D721Med (cell line): ENCODE results near the gene TMF1.

Source experiments
- DNase-seq: peaks from one replicate; pipeline ENCODE4 v3.0.0; 2011; ENCODE audit warnings: low spot score; ENCODE audit not compliant: insufficient read length
- FAIRE-seq: peaks from 2 replicates; lab custom pipeline; 2011; peaks lifted over from hg19 to GRCh38; lab: Jason Lieb, UNC
- TF ChIP-seq, protein P1 (sequence below): IDR thresholded peaks from 2 replicates; pipeline ENCODE4 v1.5.1; 2012; ENCODE audit warnings: mild to moderate bottlenecking, control low read depth; ENCODE audit not compliant: insufficient read depth; ENCODE audit errors: missing control alignments

The TMF1 gene

DNA sequence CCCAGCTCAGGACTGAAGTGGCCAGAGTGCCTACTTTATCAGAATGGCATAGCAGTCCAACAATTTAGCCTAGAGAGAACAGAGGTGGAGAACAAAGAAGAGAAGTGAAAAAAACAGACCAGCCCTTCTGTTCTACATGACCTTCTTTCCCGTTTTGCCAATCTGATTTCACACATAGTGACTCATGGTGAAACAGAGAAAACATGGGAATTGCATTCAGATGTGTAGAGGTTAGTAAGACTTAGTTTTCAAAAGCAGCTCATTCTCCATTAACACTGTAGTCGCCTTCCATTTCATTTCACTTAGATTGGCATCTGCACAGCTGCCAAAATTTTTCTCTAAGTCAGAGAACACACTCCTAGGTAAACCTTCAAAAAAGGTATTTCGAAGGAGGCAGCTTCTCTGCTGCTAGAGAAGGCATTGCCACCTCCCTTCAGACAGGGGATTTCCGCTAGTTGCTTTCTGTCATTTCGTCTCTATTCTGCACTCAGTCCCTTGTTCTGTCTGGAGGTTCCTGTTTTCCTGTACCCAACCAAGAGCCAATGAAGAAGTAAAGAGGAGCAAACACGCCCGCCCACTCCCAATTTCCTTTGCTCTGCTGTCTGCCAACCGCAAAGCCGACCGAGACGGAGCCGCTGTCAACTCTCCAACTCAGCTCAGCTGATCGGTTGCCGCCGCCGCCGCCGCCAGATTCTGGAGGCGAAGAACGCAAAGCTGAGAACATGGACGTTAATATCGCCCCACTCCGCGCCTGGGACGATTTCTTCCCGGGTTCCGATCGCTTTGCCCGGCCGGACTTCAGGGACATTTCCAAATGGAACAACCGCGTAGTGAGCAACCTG is 32.4 kb upstream of the TMF1 start, which contains the start of gene ARL6IP5:
ARL6IP5 (plus strand) TSS at position 612 of the 842 bp plus-strand sequence; CDS start at position 723, 111 bp downstream.
- TF ChIP-seq, protein P1, sequence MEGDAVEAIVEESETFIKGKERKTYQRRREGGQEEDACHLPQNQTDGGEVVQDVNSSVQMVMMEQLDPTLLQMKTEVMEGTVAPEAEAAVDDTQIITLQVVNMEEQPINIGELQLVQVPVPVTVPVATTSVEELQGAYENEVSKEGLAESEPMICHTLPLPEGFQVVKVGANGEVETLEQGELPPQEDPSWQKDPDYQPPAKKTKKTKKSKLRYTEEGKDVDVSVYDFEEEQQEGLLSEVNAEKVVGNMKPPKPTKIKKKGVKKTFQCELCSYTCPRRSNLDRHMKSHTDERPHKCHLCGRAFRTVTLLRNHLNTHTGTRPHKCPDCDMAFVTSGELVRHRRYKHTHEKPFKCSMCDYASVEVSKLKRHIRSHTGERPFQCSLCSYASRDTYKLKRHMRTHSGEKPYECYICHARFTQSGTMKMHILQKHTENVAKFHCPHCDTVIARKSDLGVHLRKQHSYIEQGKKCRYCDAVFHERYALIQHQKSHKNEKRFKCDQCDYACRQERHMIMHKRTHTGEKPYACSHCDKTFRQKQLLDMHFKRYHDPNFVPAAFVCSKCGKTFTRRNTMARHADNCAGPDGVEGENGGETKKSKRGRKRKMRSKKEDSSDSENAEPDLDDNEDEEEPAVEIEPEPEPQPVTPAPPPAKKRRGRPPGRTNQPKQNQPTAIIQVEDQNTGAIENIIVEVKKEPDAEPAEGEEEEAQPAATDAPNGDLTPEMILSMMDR, result no peak
- FAIRE-seq, result no peak

DNA sequence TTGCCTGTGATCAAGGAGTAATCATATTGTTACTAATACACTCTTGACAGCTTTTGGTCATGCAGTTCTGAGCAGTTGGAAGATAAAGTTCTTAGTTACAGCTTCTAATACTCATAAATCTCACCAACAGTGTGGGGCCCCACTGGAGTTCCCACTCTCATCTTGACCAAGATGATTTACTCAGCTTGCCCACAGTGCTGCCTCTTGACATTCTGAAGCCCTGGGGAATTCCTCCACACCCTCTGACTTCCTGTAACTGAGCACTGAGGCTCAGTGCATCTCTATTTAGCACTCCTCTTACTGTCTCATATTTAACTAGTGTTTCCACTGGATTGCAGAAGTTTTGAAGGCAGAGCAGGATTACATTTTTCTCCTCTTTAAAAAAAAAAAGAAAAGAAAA is 30.7 kb upstream of the TMF1 start:
- FAIRE-seq, result no peak
- DNase-seq, result no peak
- TF ChIP-seq, protein P1, result no peak

More for the DNA sequence above, 32.4 kb upstream of the TMF1 start, which contains the start of gene ARL6IP5:
- DNase-seq, result no peak

DNA sequence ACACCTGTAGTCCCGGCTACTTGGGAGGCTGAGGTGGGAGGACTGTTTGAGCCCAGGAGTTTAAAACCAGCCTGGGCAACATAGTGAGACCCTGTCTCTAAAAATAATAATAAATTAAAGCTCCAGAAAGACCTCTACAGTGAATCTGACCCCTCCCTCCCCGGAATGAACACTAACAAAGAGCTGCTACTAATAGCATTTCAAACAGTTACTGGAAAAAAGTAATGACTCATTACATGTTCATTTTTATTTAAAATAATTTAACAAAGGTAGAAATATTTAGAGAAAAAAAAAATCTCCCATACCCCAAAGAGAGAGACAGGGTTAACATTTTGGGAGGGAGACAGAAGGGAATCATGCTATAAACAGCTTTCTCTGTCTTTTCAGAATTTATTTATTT is 30.2 kb upstream of the TMF1 start:
- no peak for DNase-seq
- FAIRE-seq, result no peak
- TF ChIP-seq, protein P1, result no peak

DNA sequence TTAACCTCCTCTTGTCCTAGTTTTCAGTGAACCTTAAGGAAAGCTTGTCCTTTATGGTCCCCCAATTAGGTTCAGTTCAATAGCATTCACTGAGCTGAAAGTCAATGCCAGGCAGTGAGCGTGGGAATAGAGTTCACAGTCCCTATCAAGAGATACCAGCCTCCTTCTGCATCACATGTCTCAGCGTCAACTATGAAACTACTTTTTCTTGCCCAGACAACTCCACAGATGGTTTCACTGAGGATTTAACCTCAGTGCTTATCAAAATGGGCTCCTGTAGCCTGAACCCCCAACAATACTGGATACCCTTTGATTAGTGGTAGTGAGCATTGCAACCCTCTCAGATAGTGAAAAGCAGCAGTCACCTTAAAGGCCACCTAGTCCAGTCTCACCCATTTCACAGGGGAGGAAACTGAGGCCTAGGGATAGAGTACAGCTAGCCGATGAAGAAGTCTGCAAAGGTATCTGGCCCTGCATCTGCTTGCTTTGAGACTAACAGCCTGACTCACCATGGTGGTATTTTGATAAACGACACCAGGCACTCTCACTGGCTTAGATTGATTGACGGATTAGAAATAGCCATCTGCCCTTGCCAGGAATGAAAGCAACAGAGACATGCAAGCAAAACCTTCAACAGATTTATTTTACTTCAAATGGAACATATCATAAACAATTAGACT is 29.6 kb upstream of the TMF1 start:
- DNase-seq, result no peak
- FAIRE-seq, result peak; percentile 48
- TF ChIP-seq, protein P1, result no peak

DNA sequence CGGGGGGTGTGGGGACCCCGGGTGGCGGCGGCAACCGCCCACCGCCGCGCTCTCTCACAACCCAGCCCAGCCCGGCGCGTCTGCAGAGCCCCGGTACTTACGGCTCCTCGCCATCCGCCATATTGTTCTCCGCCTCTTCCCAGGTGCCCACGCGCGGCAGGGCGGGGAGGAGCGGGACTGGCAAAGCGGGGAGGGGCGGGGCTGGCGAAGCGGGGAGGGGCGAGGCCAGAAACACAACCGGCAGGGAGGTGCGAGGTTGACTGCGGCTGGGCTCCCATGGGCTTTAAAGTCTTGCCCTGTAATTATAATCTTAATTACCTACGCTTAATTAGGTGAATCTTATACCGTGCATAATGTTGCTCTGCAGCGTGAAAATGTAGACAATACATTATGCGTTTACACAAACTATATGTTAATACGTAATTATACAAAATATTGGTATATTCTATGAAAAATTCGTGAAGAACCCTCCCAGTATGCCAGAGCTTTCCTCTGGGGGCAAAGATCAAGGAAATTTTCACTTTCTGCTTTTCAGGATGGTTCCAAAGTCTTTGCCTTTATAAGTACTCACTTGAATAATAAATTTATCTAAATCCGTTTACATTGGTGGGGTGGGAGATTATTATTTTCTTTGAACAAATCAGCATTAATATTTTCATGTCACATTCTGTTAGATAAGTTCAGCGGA is 28.2 kb upstream of the TMF1 start, which contains the start of gene UBA3:
UBA3 (minus strand) TSS at position 133 of the 688 bp plus-strand sequence; CDS start at position 121, 12 bp downstream.
- TF ChIP-seq, protein P1, result no peak
- no peak for FAIRE-seq
- DNase-seq, result peak; percentile 42

DNA sequence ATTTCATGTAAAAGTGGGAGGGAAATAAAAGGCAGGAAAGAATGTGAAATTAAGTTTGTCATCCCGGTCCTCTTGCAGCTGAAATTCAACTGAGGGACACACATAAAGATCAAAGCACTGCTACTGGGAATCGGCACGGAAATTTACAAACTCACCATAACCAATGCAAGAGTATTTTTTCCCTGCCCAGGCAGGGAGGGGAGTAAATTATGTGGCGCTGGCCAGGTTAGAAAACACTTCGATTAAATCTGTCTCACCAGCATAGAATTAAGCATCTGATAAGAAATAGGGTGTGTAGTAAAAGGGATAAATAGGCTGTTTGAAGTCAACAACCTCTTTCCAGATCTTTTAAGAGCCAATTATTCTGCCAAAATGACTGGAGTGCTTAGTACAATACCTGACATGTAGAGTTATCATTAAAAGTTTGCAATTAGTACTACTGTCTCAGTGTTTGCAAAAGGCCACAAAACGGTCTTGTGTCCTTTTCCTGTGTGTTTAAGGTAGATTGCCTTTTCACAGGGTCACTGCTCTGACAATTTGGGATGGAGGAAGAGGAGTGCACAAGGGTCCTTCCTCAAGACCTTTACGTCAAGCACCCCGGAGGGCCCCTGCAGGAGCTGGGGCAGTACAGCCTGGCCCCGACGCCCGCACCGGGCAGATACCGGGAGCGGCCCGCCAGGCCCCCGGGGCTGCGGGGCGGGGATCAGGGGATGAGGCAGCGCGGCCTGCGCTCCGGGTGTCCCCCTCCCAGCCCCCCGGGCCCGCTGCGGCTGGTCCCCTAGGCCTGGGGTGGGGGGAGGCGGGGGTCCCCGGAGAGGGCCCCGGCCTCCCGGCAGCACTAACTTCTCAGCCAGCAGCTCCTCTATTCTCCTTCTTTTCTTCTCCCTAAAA is 27.4 kb upstream of the TMF1 start:
- TF ChIP-seq, protein P1, result no peak
- no peak for DNase-seq
- no peak for FAIRE-seq
